BE2C (cell line): ENCODE data around the gene ACTR5.

Experiments
- DNase-seq: peaks from one replicate; pipeline ENCODE4 v3.0.0-alpha.2; 2020
- H3K27me3 ChIP-seq: fragments of 250-450 bp; sonication (Bioruptor Pico); 2 replicates; pipeline ENCODE4 v1.5.1; 2020; ENCODE audit warnings: mild to moderate bottlenecking
- H3K36me3 ChIP-seq: fragments of 250-450 bp; sonication (Bioruptor Pico); 2 replicates; pipeline ENCODE4 v1.5.1; 2020; ENCODE audit warnings: mild to moderate bottlenecking
- H3K4me1 ChIP-seq: fragments of 250-450 bp; sonication (Bioruptor Pico); 2 replicates; pipeline ENCODE4 v1.5.1; 2020
- H3K4me3 ChIP-seq: 2 replicates; pipeline ENCODE4 v1.5.1; 2011; ENCODE audit warnings: low read depth, low read length
- H3K9me3 ChIP-seq: fragments of 250-450 bp; sonication (Bioruptor Pico); 2 replicates; pipeline ENCODE4 v1.5.1; 2020
- TF ChIP-seq, protein P1 (sequence below): IDR thresholded peaks from 2 replicates; pipeline ENCODE4 v1.5.1; 2012; ENCODE audit warnings: mild to moderate bottlenecking, low read depth, low read length

The ACTR5 gene

DNA sequence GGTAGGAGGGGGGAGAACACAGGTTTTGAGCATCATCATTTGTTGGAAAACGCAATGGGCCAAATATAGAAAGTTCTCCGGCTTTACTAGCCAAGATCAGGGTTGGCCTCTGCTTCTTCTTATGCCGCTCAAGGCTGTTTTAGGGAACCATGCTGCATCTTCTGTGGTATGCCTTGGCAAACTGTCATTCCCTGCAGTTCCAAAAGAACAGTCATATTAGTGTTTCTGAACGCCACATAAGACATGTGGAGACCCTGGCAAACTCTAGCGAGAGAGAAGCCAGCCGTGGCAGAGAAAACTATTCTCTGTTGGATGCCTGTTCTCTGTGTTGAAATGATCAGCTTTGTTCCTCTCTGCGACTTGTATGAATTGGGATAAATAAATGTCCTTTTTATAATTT is 10.8 kb downstream of the ACTR5 start:
- Histone ChIP-seq H3K4me3 (no peak overlapping the region), H3K36me3 (peaks cover 65% of the 10 kb centered on the region), H3K4me1 (no peaks in the 10 kb centered on the region), H3K27me3 (no peaks in the 10 kb centered on the region), H3K9me3 (no peaks in the 10 kb centered on the region)
- TF ChIP-seq, protein P1, sequence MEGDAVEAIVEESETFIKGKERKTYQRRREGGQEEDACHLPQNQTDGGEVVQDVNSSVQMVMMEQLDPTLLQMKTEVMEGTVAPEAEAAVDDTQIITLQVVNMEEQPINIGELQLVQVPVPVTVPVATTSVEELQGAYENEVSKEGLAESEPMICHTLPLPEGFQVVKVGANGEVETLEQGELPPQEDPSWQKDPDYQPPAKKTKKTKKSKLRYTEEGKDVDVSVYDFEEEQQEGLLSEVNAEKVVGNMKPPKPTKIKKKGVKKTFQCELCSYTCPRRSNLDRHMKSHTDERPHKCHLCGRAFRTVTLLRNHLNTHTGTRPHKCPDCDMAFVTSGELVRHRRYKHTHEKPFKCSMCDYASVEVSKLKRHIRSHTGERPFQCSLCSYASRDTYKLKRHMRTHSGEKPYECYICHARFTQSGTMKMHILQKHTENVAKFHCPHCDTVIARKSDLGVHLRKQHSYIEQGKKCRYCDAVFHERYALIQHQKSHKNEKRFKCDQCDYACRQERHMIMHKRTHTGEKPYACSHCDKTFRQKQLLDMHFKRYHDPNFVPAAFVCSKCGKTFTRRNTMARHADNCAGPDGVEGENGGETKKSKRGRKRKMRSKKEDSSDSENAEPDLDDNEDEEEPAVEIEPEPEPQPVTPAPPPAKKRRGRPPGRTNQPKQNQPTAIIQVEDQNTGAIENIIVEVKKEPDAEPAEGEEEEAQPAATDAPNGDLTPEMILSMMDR = no peak
- no peak for DNase-seq

DNA sequence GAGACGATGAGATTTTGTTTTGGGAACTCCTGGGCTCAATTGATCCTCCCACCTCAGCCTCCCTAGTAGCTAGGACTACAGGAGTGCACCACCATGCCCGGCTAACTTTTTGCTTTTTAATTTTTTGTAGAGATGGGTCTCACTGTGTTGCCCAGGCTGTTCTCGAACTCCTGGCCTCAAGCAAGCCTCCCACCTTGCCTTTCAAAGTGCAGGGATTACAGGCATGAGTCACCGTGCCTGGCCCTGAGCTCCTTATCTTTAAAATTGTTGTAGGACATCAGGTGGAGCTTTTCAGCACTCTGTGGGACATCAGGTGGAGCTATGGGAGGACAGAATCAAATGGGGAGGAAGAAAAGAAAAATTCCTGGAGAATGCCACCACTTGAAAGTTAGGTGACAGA is 12.7 kb downstream of the ACTR5 start:
- H3K9me3 ChIP-seq = no peaks in the 10 kb centered on the region
- H3K4me1 ChIP-seq = no peaks in the 10 kb centered on the region
- H3K4me3 ChIP-seq = no peak overlapping the region
- TF ChIP-seq, protein P1 = no peak
- H3K27me3 ChIP-seq = no peaks in the 10 kb centered on the region
- H3K36me3 ChIP-seq = peaks cover 70% of the 10 kb centered on the region
- DNase-seq = no peak

DNA sequence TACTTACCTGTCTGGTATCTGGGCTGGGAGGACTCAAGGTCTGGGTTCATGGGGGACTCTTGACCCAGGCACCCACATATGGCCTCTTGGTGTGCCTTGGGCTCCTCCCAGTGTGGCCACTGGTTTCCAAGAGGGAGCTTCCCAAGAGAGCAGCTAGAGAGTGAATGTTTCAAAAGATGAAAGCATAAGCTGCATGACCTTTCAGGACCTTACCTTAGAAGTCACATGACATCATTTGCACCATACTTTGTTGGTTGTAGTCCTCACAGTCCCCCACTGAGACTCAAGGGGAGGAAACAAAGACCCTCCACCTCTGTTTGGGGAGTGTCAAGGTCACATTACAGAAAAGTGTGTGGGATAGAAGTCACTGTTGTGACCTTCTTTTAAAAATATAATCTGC is 13.9 kb downstream of the ACTR5 start:
- no peaks in the 10 kb centered on the region for H3K9me3 ChIP-seq
- DNase-seq = no peak
- H3K27me3 ChIP-seq = no peaks in the 10 kb centered on the region
- peaks cover 60% of the 10 kb centered on the region for H3K36me3 ChIP-seq
- no peaks in the 10 kb centered on the region for H3K4me1 ChIP-seq
- TF ChIP-seq, protein P1 = no peak
- H3K4me3 ChIP-seq = no peak overlapping the region

DNA sequence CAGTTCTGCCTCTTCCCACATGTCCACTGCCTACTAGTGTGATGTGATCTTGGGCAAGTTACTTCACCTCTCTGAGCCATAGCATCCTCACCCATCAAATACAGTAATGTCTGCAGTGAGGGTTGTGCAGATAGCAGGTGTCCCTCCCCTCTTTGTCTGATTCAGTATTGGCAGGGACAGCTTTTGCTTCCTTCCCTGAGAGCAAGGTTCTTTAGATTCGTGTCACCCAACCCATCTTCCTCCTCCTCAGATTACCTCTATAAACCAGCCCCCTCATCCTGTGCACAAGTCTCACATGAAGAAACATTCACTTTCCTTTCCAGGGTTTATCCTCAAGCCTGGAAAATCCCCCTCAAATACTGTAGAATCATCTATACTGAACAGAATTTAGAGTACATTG is 15.4 kb downstream of the ACTR5 start:
- Histone ChIP-seq H3K9me3 (no peaks in the 10 kb centered on the region), H3K36me3 (peaks cover 50% of the 10 kb centered on the region), H3K4me1 (no peaks in the 10 kb centered on the region), H3K4me3 (no peak overlapping the region), H3K27me3 (no peaks in the 10 kb centered on the region)
- no peak for DNase-seq
- TF ChIP-seq, protein P1 = no peak

DNA sequence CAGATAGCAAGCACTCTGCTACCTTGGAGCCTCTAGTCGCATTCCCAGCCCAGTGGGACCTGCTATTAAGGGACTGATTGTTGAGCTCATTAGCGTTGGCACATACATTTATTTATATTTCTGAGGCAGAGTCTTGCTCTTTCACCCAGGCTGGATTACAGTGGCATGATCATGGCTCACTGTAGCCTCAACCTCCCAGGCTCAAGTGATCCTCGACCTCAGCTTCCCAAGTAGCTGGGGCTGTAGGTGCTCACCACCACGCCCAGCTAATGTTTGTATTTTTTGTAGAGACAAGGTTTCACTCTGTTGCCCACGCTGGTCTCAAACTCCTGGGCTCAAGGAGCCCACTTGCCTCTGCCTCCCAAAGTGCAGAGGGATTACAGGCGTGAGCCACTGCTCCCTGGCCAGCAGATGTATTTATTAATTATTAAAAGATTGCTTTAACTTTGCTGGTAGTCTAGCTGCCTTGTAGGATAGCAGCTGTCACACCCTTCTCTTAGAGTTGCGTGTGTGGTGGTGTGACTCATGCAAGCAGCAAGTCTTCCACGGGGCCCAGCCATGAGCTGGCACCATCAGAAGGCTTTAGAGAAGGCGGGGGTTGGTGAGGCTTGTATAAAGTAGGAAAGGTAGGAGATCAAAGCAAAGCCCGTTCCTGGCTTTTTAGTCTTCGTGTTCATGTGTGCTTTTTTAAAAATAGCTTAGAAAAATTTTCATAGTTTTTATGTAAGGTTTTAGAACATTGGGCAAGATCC is 16.5 kb downstream of the ACTR5 start:
- Histone ChIP-seq H3K9me3 (no peaks in the 10 kb centered on the region), H3K4me1 (no peaks in the 10 kb centered on the region), H3K27me3 (no peaks in the 10 kb centered on the region), H3K36me3 (peaks cover 47% of the 10 kb centered on the region), H3K4me3 (no peak overlapping the region)
- TF ChIP-seq, protein P1 = no peak
- DNase-seq = no peak

DNA sequence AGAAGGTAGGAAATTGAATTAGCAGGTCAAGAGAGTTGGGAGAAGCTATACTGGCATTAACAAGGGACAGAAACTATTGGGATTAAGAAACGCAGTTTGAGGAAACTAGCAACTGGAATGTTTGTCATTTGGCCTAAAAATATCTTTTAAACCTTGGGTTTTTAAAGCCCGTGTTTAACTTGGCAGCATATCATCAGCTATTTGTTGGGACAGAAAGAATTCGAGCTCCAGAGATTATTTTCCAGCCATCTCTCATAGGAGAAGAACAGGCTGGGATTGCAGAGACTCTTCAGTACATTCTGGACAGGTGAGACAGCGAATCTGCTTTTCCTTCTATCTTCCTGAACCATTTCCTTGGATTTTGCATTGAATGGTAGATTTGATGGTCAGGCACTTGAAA is 17.8 kb downstream of the ACTR5 start:
- TF ChIP-seq, protein P1 = no peak
- H3K27me3 ChIP-seq = no peaks in the 10 kb centered on the region
- no peaks in the 10 kb centered on the region for H3K9me3 ChIP-seq
- H3K4me1 ChIP-seq = no peaks in the 10 kb centered on the region
- no peak for DNase-seq
- H3K4me3 ChIP-seq = no peak overlapping the region
- peaks cover 47% of the 10 kb centered on the region for H3K36me3 ChIP-seq
